PC-3 (cell line): ENCODE measurements around the gene TMEM141. TPM values are rescaled to one million over a fixed set of nuclear protein-coding genes. Genes with fewer than 3 reads are reported as not detected.
A peak's percentile ranks its signal among the peaks of the same experiment; 100 is the strongest.

Experiments used
- ATAC-seq: fragments of 200-7000 bp; cut with Tn5 transposase; 2 replicates; pipeline ENCODE4 v1.9.1; 2020; ENCODE audit warnings: mild to moderate bottlenecking, moderate library complexity
- BruUV-seq: library from RNA; stranded (reverse); fragments of 400-500 nt; replicated peaks from 2 replicates; lab custom pipeline; 2021; lab: Mats Ljungman, UMichigan
- CTCF ChIA-PET: fragments of 300-600 bp; sonication (Branson Sonifier 250); formaldehyde crosslinking; loops from one replicate; lab custom pipeline; 2022; ENCODE audit warnings: antibody characterized with exemption; lab: Charles Lee
- POLR2A ChIA-PET: fragments of 300-600 bp; sonication (Branson Sonifier 250); formaldehyde crosslinking; loops from one replicate; lab custom pipeline; 2022; ENCODE audit warnings: antibody characterized with exemption; ENCODE audit not compliant: unreplicated experiment; lab: Charles Lee
- DNase-seq: peaks from one replicate; pipeline ENCODE4 v3.0.0-alpha.2; 2015
- H2AFZ ChIP-seq: fragments of 300-600 bp; sonication (generic); 2 replicates; pipeline ENCODE4 v1.6.0; 2016; ENCODE audit warnings: antibody characterized with exemption, low read length
- H3F3A ChIP-seq: fragments of 300-600 bp; sonication (generic); one replicate; pipeline ENCODE4 v1.6.0; 2017; ENCODE audit warnings: antibody characterized with exemption, low read length, control low read depth, mild to moderate bottlenecking; ENCODE audit not compliant: unreplicated experiment
- H3K27ac ChIP-seq: fragments of 300-600 bp; sonication (generic); 2 replicates; pipeline ENCODE4 v1.5.1; 2016; ENCODE audit warnings: mild to moderate bottlenecking, low read length
- H3K27me3 ChIP-seq: fragments of 300-600 bp; sonication (generic); 2 replicates; pipeline ENCODE4 v1.6.1; 2016; ENCODE audit warnings: low read length, mixed read lengths
- H3K36me3 ChIP-seq: fragments of 300-600 bp; sonication (generic); 2 replicates; pipeline ENCODE4 v1.6.1; 2016; ENCODE audit warnings: low read depth, mixed run types, low read length, mixed read lengths
- H3K4me1 ChIP-seq: fragments of 300-600 bp; sonication (generic); 2 replicates; pipeline ENCODE4 v1.5.1; 2016; ENCODE audit warnings: low read length; ENCODE audit not compliant: insufficient read depth
- H3K4me2 ChIP-seq: fragments of 300-600 bp; sonication (generic); 2 replicates; pipeline ENCODE4 v1.6.0; 2016; ENCODE audit warnings: low read length
- H3K4me3 ChIP-seq: fragments of 300-600 bp; sonication (generic); 2 replicates; pipeline ENCODE4 v1.5.1; 2016; ENCODE audit warnings: mild to moderate bottlenecking, low read length, mixed read lengths
- H3K79me2 ChIP-seq: fragments of 300-600 bp; sonication (generic); 2 replicates; pipeline ENCODE4 v1.6.1; 2017; ENCODE audit warnings: low read length, mixed read lengths
- H3K9ac ChIP-seq: fragments of 300-600 bp; sonication (generic); 2 replicates; pipeline ENCODE4 v1.6.0; 2016; ENCODE audit warnings: mild to moderate bottlenecking, low read length
- H3K9me2 ChIP-seq: fragments of 300-600 bp; sonication (generic); replicated peaks from 2 replicates; pipeline ENCODE4 v1.6.1; 2016; ENCODE audit warnings: mixed run types, low read length, mixed read lengths
- H3K9me3 ChIP-seq: fragments of 300-600 bp; sonication (generic); 2 replicates; pipeline ENCODE4 v1.6.1; 2016; ENCODE audit warnings: low read length, mixed read lengths
- H4K20me1 ChIP-seq: fragments of 300-600 bp; sonication (generic); 2 replicates; pipeline ENCODE4 v1.6.1; 2016; ENCODE audit warnings: low read length, mixed read lengths
- CTCF ChIP-seq: fragments of 300-600 bp; sonication (generic); conservative IDR thresholded peaks from 2 replicates; pipeline ENCODE4 v1.5.1; 2017; ENCODE audit warnings: antibody characterized with exemption, low read depth, mild to moderate bottlenecking, low read length
- EZH2 ChIP-seq: fragments of 300-600 bp; sonication (generic); IDR thresholded peaks from one replicate; pipeline ENCODE4 v1.6.1; 2017; ENCODE audit warnings: antibody characterized with exemption, mild to moderate bottlenecking, low read length; ENCODE audit not compliant: unreplicated experiment
- EZH2phosphoT487 ChIP-seq: fragments of 300-600 bp; sonication (generic); IDR thresholded peaks from 2 replicates; pipeline ENCODE4 v1.6.1; 2018; ENCODE audit warnings: mild to moderate bottlenecking, antibody characterized with exemption, low read length, borderline replicate concordance
- intact Hi-C: fragments of 100-400 bp; cut with micrococcal nuclease; formaldehyde crosslinking; loops from 2 replicates; pipeline ENCODE4 v1.9.0; 2023
- total RNA-seq: library from RNA; depleted of rRNA; stranded (reverse); fragments of >200 nt; gene quantifications from 2 replicates; pipeline ENCODE4 v1.2.3, GENCODE V29; 2014

The TMEM141 gene
- total RNA-seq, 1 experiment from 2014 or later: 101 TPM

- peak; percentile 26 for DNase-seq
- CTCF ChIA-PET: interaction anchor here (0.6 kb wide), 1 partner anchor 14 kb away, joined by 3 read pairs; no protein-coding TSS in a partner anchor
- TF ChIP-seq EZH2phosphoT487 (no peak), EZH2 (no peak), CTCF (peak; percentile 53)
These were observed 48.4 kb upstream of the TMEM141 start, which contains the start of gene LCN10 for GRCh38 chr9:136742591-136743391. Gene LCN10 (minus strand): TSS chr9:136742940. CDS start chr9:136742903, 37 bp downstream.

GRCh38 chr9:136743639-136744211 lies 47.4 kb upstream of the TMEM141 start:
- BruUV-seq: no TSS peak
- Histone ChIP-seq H3K9me2 (no peaks in the 10 kb centered on the region), H3K36me3 (no peaks in the 10 kb centered on the region), H3K27me3 (peaks cover 18% of the 10 kb centered on the region), H3K4me3 (no peak overlapping the region), H3K27ac (no peak overlapping the region), H3K4me1 (no peaks in the 10 kb centered on the region), H3K9ac (no peak overlapping the region), H3F3A (no peaks in the 10 kb centered on the region), H3K9me3 (no peaks in the 10 kb centered on the region), H3K79me2 (no peaks in the 10 kb centered on the region), H2AFZ (no peak overlapping the region), H4K20me1 (no peaks in the 10 kb centered on the region), H3K4me2 (no peak overlapping the region)
- no peak for TF ChIP-seq EZH2phosphoT487
- no peak for TF ChIP-seq EZH2
- no peak for TF ChIP-seq CTCF
- ATAC-seq (no peak), DNase-seq (no peak)
- ChIA-PET POLR2A (no interaction called here), CTCF (no interaction called here)
- intact Hi-C loops: no loop called here

More at GRCh38 chr9:136742591-136743391, 48.4 kb upstream of the TMEM141 start, which contains the start of gene LCN10:
- Histone ChIP-seq H3K9ac (no peak within 1 kb of the TSS), H3K4me2 (peak within 1 kb of the TSS; percentile 64), H3K27me3 (peaks cover 18% of the 10 kb centered on the region), H4K20me1 (no peaks in the 10 kb centered on the region), H3K27ac (no peak within 1 kb of the TSS), H3F3A (no peaks in the 10 kb centered on the region), H3K9me2 (no peaks in the 10 kb centered on the region), H3K9me3 (no peaks in the 10 kb centered on the region), H2AFZ (peak within 1 kb of the TSS; percentile 48; the same call in 1 of the 2 replicates), H3K79me2 (no peaks in the 10 kb centered on the region), H3K4me1 (no peaks in the 10 kb centered on the region), H3K36me3 (no peaks in the 10 kb centered on the region), H3K4me3 (no peak within 1 kb of the TSS)
- POLR2A ChIA-PET: no interaction called here
- intact Hi-C loops: no loop called here
- BruUV-seq: no TSS peak
- ATAC-seq: peak; percentile 72
